OCI-LY3 (cell line): ENCODE data around the gene CCDC177.

ENCODE experiments used
- H2AFZ ChIP-seq: fragments of 200-600, 300-600 bp; shearing (Covaris generic); 2 replicates; pipeline ENCODE4 v1.6.0; 2014; ENCODE audit warnings: antibody characterized with exemption, low read depth, low read length
- H3K27ac ChIP-seq: fragments of 200-600, 300-600 bp; sonication (generic); 2 replicates; pipeline ENCODE4 v1.5.1; 2014; ENCODE audit warnings: mild to moderate bottlenecking, low read length, moderate library complexity, mixed read lengths
- H3K27me3 ChIP-seq: fragments of 200-600, 300-600 bp; sonication (generic); 2 replicates; pipeline ENCODE4 v1.6.1; 2014; ENCODE audit warnings: low read depth, low read length, mixed read lengths
- H3K36me3 ChIP-seq: fragments of 200-600, 300-600 bp; sonication (generic); replicated peaks from 2 replicates; pipeline ENCODE3; 2014; ENCODE audit warnings: low read depth, low read length, mixed read lengths
- H3K4me1 ChIP-seq: fragments of 300-600, 200-600 bp; sonication (generic); 2 replicates; pipeline ENCODE4 v1.6.1; 2014; ENCODE audit warnings: low read length, mixed read lengths
- H3K4me2 ChIP-seq: fragments of 200-600, 300-600 bp; sonication (generic); 2 replicates; pipeline ENCODE4 v1.6.1; 2014; ENCODE audit warnings: low read length, mixed read lengths
- H3K4me3 ChIP-seq: fragments of 300-600, 200-600 bp; sonication (generic); 2 replicates; pipeline ENCODE4 v1.5.1; 2014; ENCODE audit warnings: antibody characterized with exemption, mild to moderate bottlenecking, low read length, moderate library complexity
- H3K79me2 ChIP-seq: fragments of 300-600, 200-600 bp; shearing (Covaris generic); 2 replicates; pipeline ENCODE4 v1.6.1; 2014; ENCODE audit warnings: mild to moderate bottlenecking, low read length, mixed read lengths
- H3K9ac ChIP-seq: fragments of 300-600, 200-600 bp; shearing (Covaris generic); 2 replicates; pipeline ENCODE4 v1.6.0; 2014; ENCODE audit warnings: mild to moderate bottlenecking, low read length, moderate library complexity
- H3K9me3 ChIP-seq: fragments of 200-600, 300-600 bp; shearing (Covaris generic); 2 replicates; pipeline ENCODE4 v1.6.1; 2014; ENCODE audit warnings: low read length, mixed read lengths; ENCODE audit not compliant: insufficient read depth
- H4K20me1 ChIP-seq: fragments of 200-600, 300-600 bp; sonication (generic); 2 replicates; pipeline ENCODE4 v1.6.1; 2016; ENCODE audit warnings: low read length, mixed read lengths; ENCODE audit not compliant: insufficient read depth
- EZH2phosphoT487 ChIP-seq: fragments of 200-600 bp; shearing (Covaris generic); IDR thresholded peaks from 2 replicates; pipeline ENCODE4 v1.6.1; 2018; ENCODE audit warnings: antibody characterized with exemption, mixed run types, low read depth
- TF ChIP-seq, protein P1 (sequence below): fragments of 200-600, 300-600 bp; sonication (generic); IDR thresholded peaks from 2 replicates; pipeline ENCODE4 v1.5.1; 2014; ENCODE audit warnings: antibody characterized with exemption, low read length, low read depth

The CCDC177 gene

DNA sequence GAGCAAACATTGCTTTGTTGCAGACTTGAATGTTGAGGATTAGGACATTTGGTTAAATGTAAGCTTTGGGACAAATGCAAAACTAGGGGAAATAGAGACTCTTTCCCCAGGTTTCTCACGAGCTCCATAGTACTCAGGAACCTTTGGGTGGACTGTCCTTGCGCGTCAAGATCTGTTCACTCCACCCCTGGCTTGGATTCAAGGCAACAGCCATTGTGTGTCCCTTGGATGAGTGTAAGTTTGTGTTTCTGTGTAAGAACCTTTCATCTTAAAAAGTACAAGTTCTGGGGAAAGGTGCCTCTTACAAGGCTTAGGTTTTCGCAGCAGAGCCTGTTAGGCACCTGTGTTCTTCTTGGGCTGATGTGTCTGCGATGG is 40.4 kb upstream of the CCDC177 start:
- H3K79me2 ChIP-seq: peaks cover 73% of the 10 kb centered on the region
- H3K27me3 ChIP-seq: no peaks in the 10 kb centered on the region
- no peak overlapping the region for H2AFZ ChIP-seq
- H3K36me3 ChIP-seq: peaks cover 17% of the 10 kb centered on the region
- peak overlapping the region; percentile 67 for H3K9ac ChIP-seq
- H3K4me3 ChIP-seq: peak overlapping the region; percentile 68
- H3K4me2 ChIP-seq: peak overlapping the region; percentile 97
- peaks cover 18% of the 10 kb centered on the region for H4K20me1 ChIP-seq
- peak overlapping the region; percentile 96 for H3K27ac ChIP-seq
- no peaks in the 10 kb centered on the region for H3K9me3 ChIP-seq
- peaks cover 75% of the 10 kb centered on the region for H3K4me1 ChIP-seq
- TF ChIP-seq, protein P1, sequence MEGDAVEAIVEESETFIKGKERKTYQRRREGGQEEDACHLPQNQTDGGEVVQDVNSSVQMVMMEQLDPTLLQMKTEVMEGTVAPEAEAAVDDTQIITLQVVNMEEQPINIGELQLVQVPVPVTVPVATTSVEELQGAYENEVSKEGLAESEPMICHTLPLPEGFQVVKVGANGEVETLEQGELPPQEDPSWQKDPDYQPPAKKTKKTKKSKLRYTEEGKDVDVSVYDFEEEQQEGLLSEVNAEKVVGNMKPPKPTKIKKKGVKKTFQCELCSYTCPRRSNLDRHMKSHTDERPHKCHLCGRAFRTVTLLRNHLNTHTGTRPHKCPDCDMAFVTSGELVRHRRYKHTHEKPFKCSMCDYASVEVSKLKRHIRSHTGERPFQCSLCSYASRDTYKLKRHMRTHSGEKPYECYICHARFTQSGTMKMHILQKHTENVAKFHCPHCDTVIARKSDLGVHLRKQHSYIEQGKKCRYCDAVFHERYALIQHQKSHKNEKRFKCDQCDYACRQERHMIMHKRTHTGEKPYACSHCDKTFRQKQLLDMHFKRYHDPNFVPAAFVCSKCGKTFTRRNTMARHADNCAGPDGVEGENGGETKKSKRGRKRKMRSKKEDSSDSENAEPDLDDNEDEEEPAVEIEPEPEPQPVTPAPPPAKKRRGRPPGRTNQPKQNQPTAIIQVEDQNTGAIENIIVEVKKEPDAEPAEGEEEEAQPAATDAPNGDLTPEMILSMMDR: no peak
- no peak for TF ChIP-seq EZH2phosphoT487

DNA sequence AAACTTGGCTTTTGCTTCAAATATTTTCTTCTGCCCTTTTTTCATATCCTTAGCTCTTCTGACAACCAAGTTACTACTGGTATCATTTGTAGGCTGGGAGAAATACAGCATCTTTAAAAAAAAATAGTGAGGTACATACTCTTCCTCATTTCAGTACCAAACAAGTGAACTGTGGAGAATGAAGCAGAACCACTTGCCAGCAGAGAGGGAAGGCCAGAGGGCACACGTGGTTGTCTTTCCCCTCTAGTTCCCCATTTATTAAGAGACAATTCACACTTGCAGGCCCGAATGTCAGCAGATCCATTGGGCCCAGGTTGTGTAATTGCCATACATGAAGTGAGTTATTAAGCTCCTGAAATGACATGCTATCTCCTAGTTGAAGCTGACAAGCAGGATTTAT is 39.9 kb upstream of the CCDC177 start:
- peaks cover 14% of the 10 kb centered on the region for H4K20me1 ChIP-seq
- peaks cover 13% of the 10 kb centered on the region for H3K36me3 ChIP-seq
- H2AFZ ChIP-seq: no peak overlapping the region
- TF ChIP-seq EZH2phosphoT487: no peak
- TF ChIP-seq, protein P1: no peak
- peak overlapping the region; percentile 97 for H3K4me3 ChIP-seq
- peak overlapping the region; percentile 99 for H3K9ac ChIP-seq
- H3K4me2 ChIP-seq: peak overlapping the region; percentile 97
- H3K4me1 ChIP-seq: peaks cover 76% of the 10 kb centered on the region
- H3K27ac ChIP-seq: peak overlapping the region; percentile 96
- no peaks in the 10 kb centered on the region for H3K27me3 ChIP-seq
- no peaks in the 10 kb centered on the region for H3K9me3 ChIP-seq
- peaks cover 67% of the 10 kb centered on the region for H3K79me2 ChIP-seq

DNA sequence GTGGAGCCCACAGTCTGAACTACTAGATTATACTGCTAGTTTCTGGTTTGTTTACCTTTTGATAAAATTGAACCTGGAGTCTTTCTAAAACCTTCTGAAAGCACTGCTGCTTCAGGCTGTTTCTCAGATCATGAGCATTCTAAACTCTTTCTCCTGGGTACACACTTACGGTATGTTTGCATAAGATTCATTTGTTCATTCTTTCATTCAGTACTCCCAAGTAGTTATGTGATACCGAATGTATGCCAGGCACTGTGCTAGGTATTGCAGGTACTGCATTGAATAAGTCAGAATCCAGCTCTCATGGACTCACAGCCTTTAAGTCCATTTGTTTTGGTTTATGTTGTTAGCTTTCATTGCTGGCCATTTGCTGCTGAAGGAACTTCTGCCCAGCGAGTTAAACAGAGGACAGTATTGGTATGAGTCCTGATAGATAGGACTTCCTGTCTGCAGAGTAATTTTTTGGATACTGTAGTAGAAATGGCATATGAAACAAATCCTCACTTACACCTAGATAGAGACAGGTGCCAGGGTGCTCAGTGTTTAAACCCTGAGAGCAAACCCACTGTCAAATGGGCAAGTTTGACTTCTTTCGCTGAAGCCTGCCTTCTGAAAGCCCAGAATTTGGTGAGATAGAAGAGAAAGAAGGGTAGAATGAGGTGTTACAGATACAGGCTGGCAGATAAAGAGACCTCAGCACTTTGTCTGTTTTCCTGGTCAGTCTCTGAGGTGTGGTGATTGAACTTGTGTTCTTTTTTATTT is 38.8 kb upstream of the CCDC177 start:
- H4K20me1 ChIP-seq: peaks cover 9% of the 10 kb centered on the region
- peak overlapping the region; percentile 99 for H3K9ac ChIP-seq
- TF ChIP-seq, protein P1: no peak
- no peak for TF ChIP-seq EZH2phosphoT487
- no peaks in the 10 kb centered on the region for H3K27me3 ChIP-seq
- peaks cover 11% of the 10 kb centered on the region for H3K36me3 ChIP-seq
- H3K27ac ChIP-seq: peak overlapping the region; percentile 96
- H3K4me3 ChIP-seq: peak overlapping the region; percentile 97
- peak overlapping the region; percentile 97 for H3K4me2 ChIP-seq
- peaks cover 56% of the 10 kb centered on the region for H3K79me2 ChIP-seq
- H2AFZ ChIP-seq: no peak overlapping the region
- no peaks in the 10 kb centered on the region for H3K9me3 ChIP-seq
- H3K4me1 ChIP-seq: peaks cover 68% of the 10 kb centered on the region

DNA sequence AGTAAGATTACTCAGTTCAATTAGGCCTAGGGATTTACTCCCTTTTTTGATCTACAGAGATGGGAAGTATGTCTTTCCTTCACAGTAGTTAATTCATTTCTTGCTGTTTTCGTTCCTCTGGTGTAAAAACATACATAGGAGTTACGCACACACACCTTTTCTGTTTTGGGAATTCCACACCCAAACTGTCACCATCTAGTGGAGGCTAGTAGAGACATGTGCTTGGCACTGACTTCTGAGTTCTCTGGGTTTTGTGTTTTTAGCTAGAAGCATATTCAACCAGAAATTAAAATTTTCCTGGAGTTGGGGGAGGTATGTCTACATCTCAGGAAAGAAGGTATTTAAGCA is 38.1 kb upstream of the CCDC177 start:
- Histone ChIP-seq H2AFZ (no peak overlapping the region), H3K4me1 (peaks cover 61% of the 10 kb centered on the region), H4K20me1 (peaks cover 6% of the 10 kb centered on the region; the same call in 1 of the 2 replicates), H3K27ac (peak overlapping the region; percentile 96), H3K36me3 (peaks cover 5% of the 10 kb centered on the region), H3K4me2 (peak overlapping the region; percentile 97), H3K9ac (peak overlapping the region; percentile 99), H3K9me3 (no peaks in the 10 kb centered on the region), H3K79me2 (peaks cover 49% of the 10 kb centered on the region), H3K4me3 (peak overlapping the region; percentile 97), H3K27me3 (no peaks in the 10 kb centered on the region)
- TF ChIP-seq EZH2phosphoT487: no peak
- TF ChIP-seq, protein P1: peak; percentile 42
